ENCODE results near the gene GJB6.

GJB6 gene

DNA sequence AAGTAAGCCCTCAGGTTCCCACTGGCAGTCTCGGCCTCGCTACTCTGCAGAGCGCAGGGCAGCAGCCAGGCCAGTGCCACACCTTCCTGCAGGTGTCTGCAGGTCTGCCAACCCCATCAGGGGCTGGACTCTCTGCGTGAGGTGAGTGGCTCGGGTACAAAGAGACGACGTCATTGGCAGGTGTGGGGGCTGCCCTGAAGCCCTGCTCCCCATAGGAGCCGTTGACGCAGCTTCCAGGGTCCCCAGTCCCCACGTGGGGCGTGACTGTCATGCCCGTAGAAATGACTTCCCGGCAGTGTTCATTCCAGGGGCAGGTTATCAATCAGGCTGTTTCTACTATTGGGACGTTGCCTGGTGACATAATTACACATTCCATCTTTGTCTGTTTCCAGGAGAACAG, 15.3 kb upstream of the GJB6 start:
- TF ChIP-seq ZFX (IDR thresholded peaks at IDR 0.05): no peak
- TF ChIP-seq, protein P1, sequence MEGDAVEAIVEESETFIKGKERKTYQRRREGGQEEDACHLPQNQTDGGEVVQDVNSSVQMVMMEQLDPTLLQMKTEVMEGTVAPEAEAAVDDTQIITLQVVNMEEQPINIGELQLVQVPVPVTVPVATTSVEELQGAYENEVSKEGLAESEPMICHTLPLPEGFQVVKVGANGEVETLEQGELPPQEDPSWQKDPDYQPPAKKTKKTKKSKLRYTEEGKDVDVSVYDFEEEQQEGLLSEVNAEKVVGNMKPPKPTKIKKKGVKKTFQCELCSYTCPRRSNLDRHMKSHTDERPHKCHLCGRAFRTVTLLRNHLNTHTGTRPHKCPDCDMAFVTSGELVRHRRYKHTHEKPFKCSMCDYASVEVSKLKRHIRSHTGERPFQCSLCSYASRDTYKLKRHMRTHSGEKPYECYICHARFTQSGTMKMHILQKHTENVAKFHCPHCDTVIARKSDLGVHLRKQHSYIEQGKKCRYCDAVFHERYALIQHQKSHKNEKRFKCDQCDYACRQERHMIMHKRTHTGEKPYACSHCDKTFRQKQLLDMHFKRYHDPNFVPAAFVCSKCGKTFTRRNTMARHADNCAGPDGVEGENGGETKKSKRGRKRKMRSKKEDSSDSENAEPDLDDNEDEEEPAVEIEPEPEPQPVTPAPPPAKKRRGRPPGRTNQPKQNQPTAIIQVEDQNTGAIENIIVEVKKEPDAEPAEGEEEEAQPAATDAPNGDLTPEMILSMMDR (conservative IDR thresholded peaks at IDR 0.05): no peak
- no peak overlapping the region for H3K27ac ChIP-seq

DNA sequence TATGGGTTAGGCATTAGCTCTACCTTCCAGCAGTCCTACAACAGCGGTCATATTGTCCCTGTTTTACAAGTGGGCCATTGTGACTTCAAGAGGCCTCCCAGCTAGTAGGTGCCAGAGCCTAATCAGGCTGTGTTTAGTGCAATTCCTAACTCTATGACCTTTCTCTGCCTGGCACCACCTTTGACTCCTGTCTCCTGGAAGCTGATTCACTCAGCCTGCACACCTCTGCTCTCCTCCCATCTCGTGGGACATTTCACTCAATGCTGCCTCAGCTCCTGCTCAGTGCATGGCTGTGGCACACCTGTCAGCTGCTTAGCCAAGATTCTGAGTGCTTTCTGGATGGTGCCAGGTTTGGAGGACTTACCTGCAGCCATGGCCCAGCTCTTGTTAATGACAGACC, 9.5 kb upstream of the GJB6 start:
- TF ChIP-seq ZFX (IDR thresholded peaks at IDR 0.05): no peak
- TF ChIP-seq, protein P1 (conservative IDR thresholded peaks at IDR 0.05): no peak
- no peak overlapping the region for H3K27ac ChIP-seq

DNA sequence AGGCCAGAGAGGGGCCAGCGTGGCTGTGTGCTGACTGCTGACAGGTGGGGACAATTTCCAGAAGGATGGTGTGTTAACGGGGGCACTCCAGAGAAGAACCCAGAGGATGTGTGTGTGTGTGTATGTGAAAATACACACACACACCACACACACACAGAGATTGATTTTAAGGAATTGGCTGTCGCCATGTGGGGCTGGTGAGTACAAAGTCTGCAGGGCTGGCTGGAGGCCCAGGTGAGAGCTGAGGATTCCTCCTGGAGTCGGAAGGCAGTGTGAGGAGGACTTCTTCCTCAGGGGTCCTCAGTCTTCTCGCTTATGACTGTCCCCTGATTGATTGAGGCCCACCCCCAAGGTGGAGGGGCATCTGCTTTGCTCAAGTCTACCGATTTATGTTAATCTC, 7.6 kb upstream of the GJB6 start:
- no peak overlapping the region for H3K27ac ChIP-seq
- TF ChIP-seq, protein P1 (conservative IDR thresholded peaks at IDR 0.05): no peak
- TF ChIP-seq ZFX (IDR thresholded peaks at IDR 0.05): no peak

DNA sequence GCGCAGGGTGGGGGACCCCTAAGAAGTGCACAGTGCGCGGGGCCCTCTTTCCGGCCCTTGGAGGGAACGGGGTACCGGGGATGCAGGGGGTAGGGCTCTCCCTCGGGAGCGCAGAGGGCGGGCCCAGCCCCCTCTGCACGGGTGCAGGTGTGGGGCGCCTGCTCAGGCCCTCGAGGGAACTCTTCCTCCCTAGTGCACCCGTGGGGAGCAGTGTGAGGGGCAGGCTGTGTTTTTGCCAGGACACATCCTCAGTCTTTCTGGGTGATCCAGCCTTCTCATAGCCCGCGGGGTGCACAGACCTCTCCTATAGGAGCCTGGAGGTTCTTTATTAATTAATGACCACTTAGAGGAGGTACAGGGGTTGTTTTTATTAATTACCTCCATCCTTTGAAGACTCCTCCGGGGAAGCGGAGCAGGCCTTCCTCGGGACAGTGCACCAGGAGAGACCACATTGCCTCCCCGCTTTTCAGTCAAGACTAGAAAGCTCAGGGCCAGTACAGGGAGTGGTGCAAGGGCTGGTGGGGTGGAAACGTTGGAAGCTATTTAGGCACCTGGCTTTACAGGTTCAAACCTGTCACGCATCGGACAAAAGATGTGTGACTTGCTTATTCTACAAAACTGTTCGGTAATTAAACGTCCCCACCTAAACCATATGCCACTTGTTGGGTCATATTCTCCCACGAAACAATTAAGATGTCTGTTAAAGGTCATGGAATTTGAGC, 598 bp upstream of the GJB6 start:
- TF ChIP-seq ZFX (IDR thresholded peaks at IDR 0.05): no peak
- TF ChIP-seq, protein P1 (conservative IDR thresholded peaks at IDR 0.05): no peak

DNA sequence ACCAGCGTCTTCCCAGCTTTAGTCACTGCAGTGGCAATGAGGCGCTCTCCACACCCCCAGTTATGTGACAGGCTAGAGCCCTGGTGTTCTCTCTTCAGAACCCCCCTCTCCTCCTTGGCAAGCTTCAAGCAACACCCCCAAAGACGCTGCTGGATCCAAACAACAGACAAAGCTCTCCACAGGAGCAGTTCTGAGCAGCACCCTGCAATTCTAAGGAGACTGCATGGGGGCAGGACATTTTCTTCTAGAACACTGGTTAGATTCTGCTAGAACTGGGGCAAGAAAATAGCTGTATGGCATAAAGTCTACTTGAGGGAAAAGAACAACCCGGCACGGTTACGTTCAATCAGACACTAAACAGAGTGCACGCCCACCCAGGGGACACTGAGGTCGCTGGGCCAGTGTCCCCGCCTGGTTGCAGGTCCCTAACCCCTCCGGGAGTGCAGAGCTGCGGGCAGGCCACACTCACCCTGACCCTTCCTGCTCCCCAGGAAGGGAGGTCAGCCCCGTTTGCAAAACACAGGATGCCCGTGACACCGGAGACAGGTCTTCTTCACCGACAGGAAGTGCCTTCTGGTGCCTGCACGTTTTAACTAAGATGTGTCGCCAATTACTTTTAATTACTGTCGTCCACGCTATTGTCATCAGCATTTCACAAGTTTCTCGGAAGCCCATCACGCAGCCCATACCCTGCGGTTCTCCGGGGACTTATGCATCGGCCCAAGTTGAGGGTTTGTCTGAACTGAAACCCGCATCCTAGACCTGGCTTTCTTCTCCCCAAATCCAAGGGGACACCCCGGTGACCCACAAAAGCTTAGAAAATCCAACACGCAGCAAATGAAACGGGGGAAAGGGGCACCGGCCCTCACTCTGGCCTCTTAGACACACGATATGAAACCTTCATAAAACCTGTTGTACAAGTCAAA, 943 bp downstream of the GJB6 start:
- TF ChIP-seq, protein P1 (conservative IDR thresholded peaks at IDR 0.05): no peak
- TF ChIP-seq ZFX (IDR thresholded peaks at IDR 0.05): no peak
- no peak overlapping the region for H3K27ac ChIP-seq

More for the DNA sequence above, 598 bp upstream of the GJB6 start:
- no peak overlapping the region for H3K27ac ChIP-seq

DNA sequence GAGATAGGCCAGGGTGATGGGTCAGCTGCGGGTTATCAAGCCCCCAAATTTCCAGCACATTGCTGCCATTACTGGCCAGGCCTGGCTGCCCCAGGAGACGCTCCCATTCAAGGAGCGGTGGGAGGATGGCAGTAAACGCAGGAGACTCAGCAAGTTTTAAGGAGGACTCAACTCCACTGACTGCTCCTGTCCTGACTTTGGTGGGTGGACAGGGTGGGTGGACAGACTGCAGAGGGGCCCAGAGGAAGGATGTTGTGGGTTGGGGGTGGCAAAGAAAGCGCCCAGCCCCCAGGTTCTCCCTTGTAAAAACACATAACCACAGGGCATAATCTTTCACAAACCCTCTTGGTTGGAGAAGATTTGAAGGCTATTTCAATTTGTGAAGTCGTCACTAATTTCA, 4.4 kb downstream of the GJB6 start:
- no peak overlapping the region for H3K27ac ChIP-seq
- TF ChIP-seq ZFX (IDR thresholded peaks at IDR 0.05): no peak
- TF ChIP-seq, protein P1 (conservative IDR thresholded peaks at IDR 0.05): no peak

DNA sequence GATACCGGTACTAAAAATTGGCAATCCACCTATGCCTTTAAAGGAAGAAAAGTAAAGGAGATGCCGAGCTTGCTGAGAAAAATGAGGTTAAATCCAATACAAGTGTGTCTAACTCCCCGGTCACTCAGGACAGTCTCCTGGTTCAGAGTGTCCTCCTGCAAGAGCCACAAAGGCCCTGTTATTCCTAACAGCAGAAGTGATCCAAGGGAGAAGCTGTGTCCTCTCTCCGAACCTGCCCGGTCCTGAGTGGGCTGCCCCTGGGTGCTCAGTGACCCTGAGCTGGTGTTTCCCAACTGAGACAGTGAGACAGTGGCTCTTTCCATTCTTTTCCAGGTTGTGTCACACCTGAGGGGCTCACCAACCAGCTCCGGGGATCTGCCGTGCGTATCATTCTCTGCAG, 4.8 kb downstream of the GJB6 start:
- TF ChIP-seq ZFX (IDR thresholded peaks at IDR 0.05): no peak
- TF ChIP-seq, protein P1 (conservative IDR thresholded peaks at IDR 0.05): no peak
- H3K27ac ChIP-seq: no peak overlapping the region

All from C4-2B (cell line).